Skin epidermis (tissue), 12 donors: ENCODE results near the gene GPSM1.

Experiments
- H3K27ac ChIP-seq, 21 experiments: fragments of 200-600 bp; sonication (generic) in 11 of 21; one replicate each; pipeline ENCODE4 v1.5.0; 2020; ENCODE audit warnings: mild to moderate bottlenecking in 3 of 21, inconsistent platforms in 2 of 21, moderate library complexity in 2 of 21
- H3K4me3 ChIP-seq, 7 experiments: fragments of 200-600 bp; sonication (generic) in 2 of 7; one replicate each; pipeline ENCODE4 v1.5.0; 2020; ENCODE audit warnings: inconsistent platforms in 2 of 7, mild to moderate bottlenecking in 2 of 7, moderate library complexity in 1 of 7

The GPSM1 gene

GRCh38 chr9:136364942-136365774 lies 37.8 kb downstream of the GPSM1 start:
- no peak overlapping the region for H3K4me3 ChIP-seq
- H3K27ac ChIP-seq: peak overlapping the region in 2 of 21 experiments; percentile 19 to 42

GRCh38 chr9:136365775-136366222 lies 38.5 kb downstream of the GPSM1 start:
- H3K27ac ChIP-seq: peak overlapping the region in 4 of 21 experiments; percentile 19 to 42 (median 36)

DNA sequence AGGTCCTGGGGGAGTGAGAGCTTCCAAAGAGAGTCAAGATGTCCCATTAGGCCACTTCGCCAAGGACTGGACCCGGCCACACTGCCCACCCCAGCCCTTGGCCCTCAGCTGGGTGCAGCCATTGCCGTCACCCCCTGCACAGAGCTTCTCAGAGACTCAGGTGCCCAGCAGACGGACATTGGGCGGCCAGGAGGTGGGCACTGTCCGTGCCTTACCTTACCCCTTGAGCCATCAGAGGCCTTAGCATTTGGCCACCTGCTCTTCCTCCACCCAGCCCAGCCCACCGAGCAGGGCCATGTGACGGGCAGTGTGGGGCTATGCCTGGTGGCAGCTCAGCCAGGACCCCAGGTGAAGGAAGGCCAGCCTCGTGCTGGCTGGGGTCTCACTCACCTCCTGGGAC lies 39.5 kb downstream of the GPSM1 start:
- no peak overlapping the region for H3K4me3 ChIP-seq
- peak overlapping the region in 1 of 21 experiments; percentile 42 for H3K27ac ChIP-seq

More at GRCh38 chr9:136365775-136366222, 38.5 kb downstream of the GPSM1 start:
- H3K4me3 ChIP-seq: no peak overlapping the region

- no peak overlapping the region for H3K27ac ChIP-seq
- no peak overlapping the region for H3K4me3 ChIP-seq
These were observed 40.2 kb downstream of the GPSM1 start for GRCh38 chr9:136367296-136368145.

DNA sequence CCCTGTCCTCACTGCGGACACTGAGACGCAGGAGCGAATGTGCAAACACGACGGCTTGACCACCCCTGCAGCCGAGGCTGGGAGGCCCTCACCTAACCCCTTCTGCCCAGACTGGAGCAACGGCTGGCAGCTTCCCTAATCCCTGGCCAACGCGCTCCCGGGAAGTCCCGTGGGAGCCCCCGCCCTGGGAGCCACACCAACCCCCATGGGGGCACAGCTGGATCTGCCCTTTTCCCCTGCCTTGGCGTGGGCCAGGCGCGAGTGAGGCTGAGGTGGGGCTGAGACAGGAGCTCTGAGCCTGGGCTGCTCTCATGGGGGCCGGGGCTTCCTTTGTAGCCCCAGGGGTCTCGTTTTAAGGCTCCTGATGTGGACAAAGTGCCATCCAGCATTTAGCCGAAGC lies 40.9 kb downstream of the GPSM1 start:
- Histone ChIP-seq H3K4me3 (no peak overlapping the region), H3K27ac (no peak overlapping the region)

- H3K27ac ChIP-seq: no peak overlapping the region
- H3K4me3 ChIP-seq: no peak overlapping the region
These were observed 42.7 kb downstream of the GPSM1 start for GRCh38 chr9:136370037-136370436.

DNA sequence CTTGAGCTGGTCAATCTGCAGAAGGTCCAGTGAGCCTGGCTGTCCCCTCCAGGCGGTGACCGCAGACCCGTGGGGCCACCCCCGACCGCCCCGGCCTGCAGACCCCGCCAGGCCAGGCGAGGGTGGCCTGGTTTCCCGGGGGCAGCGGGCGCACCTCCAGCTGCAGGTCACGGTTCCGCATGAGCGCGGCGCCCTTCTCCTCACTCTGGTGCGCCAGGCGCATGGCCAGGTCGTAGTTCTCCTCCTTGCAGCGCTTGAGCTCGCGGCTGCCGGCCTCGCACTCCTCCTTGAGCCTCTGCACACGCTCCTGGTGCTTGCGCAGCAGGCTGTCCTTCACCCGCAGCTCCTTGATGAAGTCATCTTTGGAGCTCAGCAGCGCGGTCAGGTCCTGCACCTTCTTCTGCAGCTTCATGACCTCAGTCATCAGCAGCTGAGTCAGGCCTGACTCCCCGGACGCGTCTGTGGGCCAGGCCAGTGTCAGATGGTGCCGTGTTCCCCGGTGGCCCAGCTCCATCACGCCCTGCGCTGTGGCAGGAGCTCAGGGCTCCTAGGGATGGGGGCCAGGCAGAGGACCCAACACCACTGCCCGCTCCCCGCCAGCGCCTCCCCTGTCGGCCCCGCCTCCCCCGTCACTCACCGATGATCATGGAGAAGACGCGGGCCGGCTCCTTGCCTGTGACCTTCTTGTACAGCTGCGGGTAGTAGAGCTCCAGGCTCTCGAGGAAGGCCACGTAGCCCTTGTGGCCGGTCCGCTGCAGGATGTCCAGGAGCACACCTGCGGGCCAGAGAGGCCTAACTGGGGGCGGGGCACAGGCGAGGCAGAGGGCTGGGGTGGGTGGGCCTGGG lies 43.6 kb downstream of the GPSM1 start:
- Histone ChIP-seq H3K4me3 (no peak overlapping the region), H3K27ac (no peak overlapping the region)

- Histone ChIP-seq H3K27ac (no peak overlapping the region), H3K4me3 (no peak overlapping the region)
These were observed 44.2 kb downstream of the GPSM1 start for GRCh38 chr9:136371533-136371880.

- Histone ChIP-seq H3K27ac (peak overlapping the region in 6 of 21 experiments; percentile 27 to 72 (median 60)), H3K4me3 (peak overlapping the region in 2 of 7 experiments; percentile 24 to 25)
These were observed 44.7 kb downstream of the GPSM1 start for GRCh38 chr9:136372006-136372405.

DNA sequence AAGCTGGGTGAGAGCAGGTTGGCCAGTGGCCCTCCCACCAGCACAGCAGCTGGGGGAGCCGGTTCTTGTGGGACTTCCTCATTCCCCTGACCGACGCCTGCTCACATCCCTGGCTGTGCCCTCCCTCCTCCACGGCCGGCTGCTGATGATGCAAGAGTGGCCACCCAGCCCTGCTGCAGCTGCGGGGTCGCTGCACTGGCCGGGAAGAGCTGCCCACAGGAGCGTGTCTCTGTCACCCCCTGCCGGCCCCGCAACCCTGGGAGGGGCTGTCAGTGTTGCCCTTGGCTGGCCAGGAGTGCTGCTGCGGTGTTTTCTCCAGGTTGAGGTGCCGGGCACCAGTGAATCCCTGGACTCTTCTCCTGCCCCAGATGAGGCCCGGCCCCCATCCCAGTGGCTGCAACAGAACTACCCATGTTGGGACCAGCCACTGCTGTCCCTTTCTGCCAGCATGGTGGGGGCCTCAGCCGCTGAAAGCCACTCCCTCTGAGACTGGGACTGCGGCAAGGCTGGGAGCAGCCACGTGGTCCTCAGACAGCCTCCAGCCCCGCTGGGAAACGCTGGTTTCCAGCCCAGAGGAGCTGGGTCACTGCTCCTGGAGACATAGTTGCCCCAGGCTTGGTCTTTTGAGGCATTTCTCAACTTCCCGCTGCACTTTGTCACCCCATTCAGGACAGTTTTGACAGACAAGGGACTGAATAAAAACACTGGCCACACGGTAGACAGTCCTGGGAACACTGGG lies 45.4 kb downstream of the GPSM1 start:
- H3K27ac ChIP-seq: peak overlapping the region in 16 of 21 experiments; percentile 0 to 72 (median 52)
- peak overlapping the region in 6 of 7 experiments; percentile 20 to 29 (median 24) for H3K4me3 ChIP-seq

- Histone ChIP-seq H3K27ac (peak within 1 kb of the TSS in 16 of 21 experiments; percentile 0 to 72 (median 52)), H3K4me3 (peak within 1 kb of the TSS in 6 of 7 experiments; percentile 20 to 29 (median 24))
These were observed 46.2 kb downstream of the GPSM1 start, which contains the start of gene CARD9 for GRCh38 chr9:136373300-136374182. CARD9 (minus strand) TSS chr9:136373669; CDS start chr9:136372078, 1,591 bp downstream.

- Histone ChIP-seq H3K27ac (peak overlapping the region in 2 of 21 experiments; percentile 7 to 26), H3K4me3 (no peak overlapping the region)
These were observed 46.8 kb downstream of the GPSM1 start for GRCh38 chr9:136374183-136374575.

- Histone ChIP-seq H3K27ac (no peak overlapping the region), H3K4me3 (no peak overlapping the region)
These were observed 47.8 kb downstream of the GPSM1 start for GRCh38 chr9:136375096-136375495.

DNA sequence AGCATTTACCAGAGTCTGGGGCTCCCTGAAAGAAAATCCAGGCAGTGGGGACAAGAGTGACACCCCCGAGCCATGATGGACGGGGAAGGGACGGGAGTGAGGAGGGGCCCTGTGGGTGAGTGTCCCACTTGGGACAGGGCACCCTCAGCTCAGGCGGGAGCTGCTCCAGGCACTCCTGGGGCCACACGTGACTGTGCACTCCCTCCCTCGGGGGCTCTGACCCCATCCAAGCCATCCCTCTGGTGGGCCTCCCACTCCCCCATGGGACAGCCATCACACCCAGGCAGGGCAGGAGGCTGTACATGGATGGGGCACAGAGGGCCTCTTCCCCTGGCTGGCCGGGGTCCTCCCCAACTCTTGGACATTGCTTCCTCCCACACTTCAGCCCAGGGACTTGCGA lies 49.1 kb downstream of the GPSM1 start:
- Histone ChIP-seq H3K27ac (peak overlapping the region in 1 of 21 experiments; percentile 14), H3K4me3 (no peak overlapping the region)

DNA sequence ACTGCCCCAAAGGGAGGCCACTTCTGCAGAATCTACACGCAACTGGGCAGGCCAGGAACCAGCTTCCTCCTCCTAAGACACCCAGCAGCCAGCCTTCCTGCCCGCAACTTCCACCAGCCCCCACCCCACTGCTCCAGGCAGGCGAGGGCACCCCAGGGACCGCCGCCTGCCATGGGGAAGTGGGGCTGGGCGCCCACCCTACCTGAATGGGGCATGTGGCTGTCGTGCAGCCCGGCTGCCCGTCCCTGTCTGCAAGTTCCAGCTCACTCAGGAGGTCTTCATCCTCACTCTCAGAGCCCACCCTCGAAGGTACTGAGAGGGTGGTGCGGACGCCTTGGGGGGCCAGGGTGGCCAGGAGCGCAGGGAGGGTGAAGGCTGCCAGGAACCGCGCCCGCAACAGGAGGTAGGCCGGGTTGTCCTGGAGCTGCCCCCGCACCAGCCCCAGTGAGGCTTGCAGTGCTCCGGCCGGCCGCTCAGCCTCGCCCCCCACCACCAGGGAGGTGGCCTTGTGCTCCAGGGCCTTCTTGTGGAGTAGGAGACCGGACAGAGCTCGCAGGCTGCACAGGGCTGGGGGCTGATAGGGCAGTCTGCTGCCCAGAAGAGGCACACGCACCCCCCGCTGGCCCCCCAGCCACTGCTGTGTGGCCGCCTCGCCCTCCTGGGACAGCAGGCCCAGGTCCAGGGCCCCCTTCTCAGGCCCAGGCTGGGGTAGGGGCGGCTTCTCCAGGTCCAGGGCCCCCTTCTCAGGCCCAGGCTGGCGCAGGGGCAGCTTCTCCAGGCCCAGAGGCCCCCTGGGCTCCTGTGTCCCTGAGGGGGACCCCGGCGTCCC lies 50.2 kb downstream of the GPSM1 start:
- Histone ChIP-seq H3K4me3 (no peak overlapping the region), H3K27ac (no peak overlapping the region)

- no peak overlapping the region for H3K27ac ChIP-seq
- no peak overlapping the region for H3K4me3 ChIP-seq
These were observed 51.0 kb downstream of the GPSM1 start for GRCh38 chr9:136378170-136379002.
